SK-N-SH (cell line): Measurements from ENCODE around the gene HID1. TPM values are rescaled to one million over a fixed set of nuclear protein-coding genes. Genes with fewer than 3 reads are reported as not detected.

Experiments used
- CTCF ChIA-PET: fragments of 300-600, 350-600 bp; formaldehyde crosslinking; extraction: SDS; loops from one replicate; lab custom pipeline; 2021; lab: Yijun Ruan, JAX
- POLR2A ChIA-PET: fragments of 350-600 bp; sonication (Branson Sonifier 250); formaldehyde crosslinking; extraction: SDS; loops from one replicate; lab custom pipeline; 2020; ENCODE audit warnings: antibody characterized with exemption, inconsistent platforms; lab: Yijun Ruan, JAX
- DNase-seq: peaks from one replicate; pipeline ENCODE4 v3.0.0; 2012
- H2AFZ ChIP-seq: fragments of 200-600 bp; sonication (generic); 2 replicates; pipeline ENCODE4 v1.8.1; 2016; ENCODE audit warnings: antibody characterized with exemption, mild to moderate bottlenecking, low read depth
- H3F3A ChIP-seq: fragments of 200-600 bp; sonication (generic); replicated peaks from 2 replicates; pipeline ENCODE3; 2016; ENCODE audit warnings: antibody characterized with exemption, mild to moderate bottlenecking; ENCODE audit not compliant: insufficient read depth
- H3K27ac ChIP-seq, 2 experiments: fragments of 200-500 bp in 1 of 2; fragments of 200-600 bp in 1 of 2; sonication (Bioruptor generic) in 1 of 2; sonication (generic), shearing (Covaris generic) in 1 of 2; 2 replicates each; pipeline versions ENCODE4 v1.5.1 to v1.6.1; 2014 to 2016; ENCODE audit warnings: low read depth in 2 of 2, inconsistent platforms in 1 of 2, low read length in 1 of 2, mild to moderate bottlenecking in 1 of 2, mixed read lengths in 1 of 2
- H3K27me3 ChIP-seq: fragments of 200-600 bp; sonication (generic), shearing (Covaris generic); 2 replicates; pipeline ENCODE4 v1.6.1; 2016; ENCODE audit warnings: mixed run types; ENCODE audit not compliant: insufficient read depth
- H3K36me3 ChIP-seq, 2 experiments: fragments of 200-500 bp in 1 of 2; fragments of 200-600 bp in 1 of 2; sonication (Bioruptor generic) in 1 of 2; sonication (generic) in 1 of 2; replicated peaks in 1 of 2; 2 replicates each; pipeline versions ENCODE3 to v1.5.1; 2014 to 2016; ENCODE audit warnings: low read length in 1 of 2, mild to moderate bottlenecking in 1 of 2; ENCODE audit not compliant: insufficient read depth in 2 of 2, control insufficient read depth in 1 of 2
- H3K4me1 ChIP-seq, 2 experiments: fragments of 200-500 bp in 1 of 2; fragments of 200-600 bp in 1 of 2; sonication (Bioruptor generic) in 1 of 2; sonication (generic), shearing (Covaris generic) in 1 of 2; 2 replicates each; pipeline versions ENCODE4 v1.5.1 to v1.6.1; 2014 to 2016; ENCODE audit warnings: low read depth in 1 of 2, low read length in 1 of 2, mixed run types in 1 of 2; ENCODE audit not compliant: insufficient read depth in 2 of 2, control insufficient read depth in 1 of 2
- H3K4me2 ChIP-seq: fragments of 200-600 bp; sonication (generic), shearing (Covaris generic); 2 replicates; pipeline ENCODE4 v1.6.1; 2017; ENCODE audit warnings: mixed run types
- H3K4me3 ChIP-seq, 2 experiments: fragments of 200-500 bp in 1 of 2; fragments of 200-600 bp in 1 of 2; sonication (Bioruptor generic) in 1 of 2; sonication (generic), shearing (Covaris generic) in 1 of 2; 2 replicates each; pipeline versions ENCODE4 v1.5.1 to v1.8.1; 2014 to 2016; ENCODE audit warnings: low read depth in 2 of 2, inconsistent platforms in 1 of 2, low read length in 1 of 2, mild to moderate bottlenecking in 1 of 2, mixed read lengths in 1 of 2, moderate library complexity in 1 of 2
- H3K79me2 ChIP-seq: fragments of 200-600 bp; sonication (generic); 2 replicates; pipeline ENCODE4 v1.8.1; 2017; ENCODE audit warnings: mild to moderate bottlenecking; ENCODE audit not compliant: insufficient read depth
- H3K9ac ChIP-seq: fragments of 200-600 bp; sonication (generic); 2 replicates; pipeline ENCODE4 v1.6.1; 2017; ENCODE audit warnings: mixed run types
- H3K9me2 ChIP-seq: fragments of 200-600 bp; sonication (generic); 2 replicates; pipeline ENCODE4 v1.6.1; 2017; ENCODE audit warnings: mixed run types
- H3K9me3 ChIP-seq: fragments of 200-600 bp; sonication (generic); 2 replicates; pipeline ENCODE4 v1.6.1; 2017; ENCODE audit warnings: mixed run types, mild to moderate bottlenecking, moderate library complexity
- H4K20me1 ChIP-seq: fragments of 200-600 bp; sonication (generic); 2 replicates; pipeline ENCODE4 v1.6.1; 2017; ENCODE audit warnings: mild to moderate bottlenecking, mixed run types; ENCODE audit not compliant: insufficient read depth
- CHD2 ChIP-seq: fragments of 150-350 bp; IDR thresholded peaks from 2 replicates; pipeline ENCODE4 v1.6.1; 2018; ENCODE audit warnings: low read length; ENCODE audit not compliant: partially characterized antibody
- CTCF ChIP-seq: fragments of 200-600 bp; sonication (generic); IDR thresholded peaks from 2 replicates; pipeline ENCODE4 v1.6.1; 2017; ENCODE audit warnings: antibody characterized with exemption, mild to moderate bottlenecking, moderate library complexity
- ELF1 ChIP-seq: IDR thresholded peaks from 2 replicates; pipeline ENCODE4 v1.4.0; 2012
- FOXJ3 ChIP-seq: sonication (generic); formaldehyde crosslinking; IDR thresholded peaks from 2 replicates; pipeline ENCODE4 v1.5.1; 2020; ENCODE audit warnings: mild to moderate bottlenecking, missing genetic modification reagents
- FOXM1 ChIP-seq: IDR thresholded peaks from 2 replicates; pipeline ENCODE4 v1.4.0; 2012; ENCODE audit warnings: low read depth, mild to moderate bottlenecking
- GABPA ChIP-seq: IDR thresholded peaks from 2 replicates; pipeline ENCODE4 v1.4.0; 2012; ENCODE audit warnings: low read depth, mild to moderate bottlenecking
- MAX ChIP-seq: IDR thresholded peaks from 2 replicates; pipeline ENCODE4 v1.4.0; 2012; ENCODE audit warnings: low read depth
- MEF2A ChIP-seq: IDR thresholded peaks from 2 replicates; pipeline ENCODE4 v1.4.0; 2012; ENCODE audit warnings: low read depth, borderline replicate concordance
- NFIC ChIP-seq: IDR thresholded peaks from 2 replicates; pipeline ENCODE4 v1.4.0; 2012; ENCODE audit warnings: borderline replicate concordance
- NRF1 ChIP-seq: IDR thresholded peaks from 2 replicates; pipeline ENCODE4 v1.6.1; 2012; ENCODE audit warnings: low read depth, mild to moderate bottlenecking, low read length
- PBX3 ChIP-seq: IDR thresholded peaks from 2 replicates; pipeline ENCODE4; 2012
- REST ChIP-seq: IDR thresholded peaks from 2 replicates; pipeline ENCODE4 v1.6.1; 2012; ENCODE audit warnings: mild to moderate bottlenecking, low read depth, low read length, moderate library complexity
- TCF12 ChIP-seq: IDR thresholded peaks from 2 replicates; pipeline ENCODE4 v1.4.0; 2012
- USF2 ChIP-seq: fragments of 150-350 bp; IDR thresholded peaks from 2 replicates; pipeline ENCODE4 v1.6.1; 2017; ENCODE audit warnings: antibody characterized with exemption, low read length, low read depth, borderline replicate concordance
- WGBS: methylation state at CpG from one replicate; pipeline ENCODE4 v1.1.6; 2017; ENCODE audit warnings: low lambda C conversion rate; 5-methylcytosine and 5-hydroxymethylcytosine counted together
- polyA plus RNA-seq, 3 experiments: library from polyadenylated mRNA; depleted of rRNA; stranded (reverse); fragments of >200 nt; gene quantifications; 2 replicates each; pipeline ENCODE4 v1.2.3, GENCODE V29; 2012

HID1 gene
- polyA plus RNA-seq, 1 of the 3 experiments (the other 2 are of a cell fraction), result 2.5 TPM

GRCh38 chr17:75003957-75004355 is 31.4 kb upstream of the HID1 start:
- Histone ChIP-seq H3K4me1 (no peaks in the 10 kb centered on the region), H2AFZ (no peak overlapping the region), H3K9me2 (no peaks in the 10 kb centered on the region), H3K79me2 (no peaks in the 10 kb centered on the region), H3K27ac (no peak overlapping the region), H3K9ac (no peak overlapping the region), H4K20me1 (no peaks in the 10 kb centered on the region), H3K36me3 (peaks cover 24 to 32% of the 10 kb centered on the region in 2 experiments), H3K9me3 (no peaks in the 10 kb centered on the region), H3K4me2 (no peak overlapping the region), H3K4me3 (no peak overlapping the region), H3K27me3 (no peaks in the 10 kb centered on the region), H3F3A (no peaks in the 10 kb centered on the region)
- ChIA-PET CTCF (interaction anchor here (1.4 to 19.8 kb wide), 4 partner anchors 8 to 44 kb away, joined by 3 to 295 read pairs (median 16); partner anchors contain the start of gene MRPL58), POLR2A (interaction anchor here (5.3 kb wide), 1 partner anchor 14 kb away, joined by 23 read pairs; no protein-coding TSS in a partner anchor)
- 93% methylated on average over 16 of the region's 19 CpGs for WGBS
- DNase-seq, result peak; percentile 17
- TF ChIP-seq FOXM1 (no peak), MEF2A (no peak), GABPA (no peak), USF2 (no peak), REST (no peak), NRF1 (no peak), CHD2 (no peak), PBX3 (no peak), MAX (no peak), FOXJ3 (CRISPR knock-in tag) (no peak), TCF12 (no peak), CTCF (no peak), ELF1 (no peak), NFIC (no peak)
